ENCODE measurements around the gene PHLDB3. TPM values are rescaled to one million over a fixed set of nuclear protein-coding genes. Genes with fewer than 3 reads are reported as not detected.

The PHLDB3 gene
- total and polyA plus RNA-seq, 10 donors, result 8.0 to 23.0 (median 16.1) TPM

- intact Hi-C loops (cut with DNase I; ENCODE audit: low total_unique reads), result no loop called here
- H3K4me3 ChIP-seq, result no peak overlapping the region
- H3K36me3 ChIP-seq, result peaks cover 3 to 90% (median 67%) of the 10 kb centered on the region in 6 donors
- 92 to 98% (median 96%) methylated on average over 3 of the region's 3 CpGs for WGBS, 5 donors
- peaks cover 0 to 17% (median 14%) of the 10 kb centered on the region in 8 donors for H3K9me3 ChIP-seq
- no peak overlapping the region for H3K27ac ChIP-seq
- no peak for DNase-seq
- TF ChIP-seq POLR2A (IDR thresholded peaks at IDR 0.05) (no peak), POLR2AphosphoS5 (IDR thresholded peaks at IDR 0.05) (no peak), CTCF (IDR thresholded peaks at IDR 0.05 in 8 of 11, conservative IDR thresholded peaks at IDR 0.05 in 3 of 11) (no peak)
- peaks cover 0 to 4% (median 2%) of the 10 kb centered on the region in 6 donors for H3K4me1 ChIP-seq
- H3K27me3 ChIP-seq (replicated peaks in 1 of 7), result no peaks in the 10 kb centered on the region
Measured at GRCh38 chr19:43540381-43540780, 35.8 kb upstream of the PHLDB3 start.

GRCh38 chr19:43538922-43539321 is 34.4 kb upstream of the PHLDB3 start:
- intact Hi-C loops (cut with DNase I; ENCODE audit: low total_unique reads), result loop anchor here (10.0 kb wide), 1 partner anchor 46 kb away; no protein-coding TSS in a partner anchor
- TF ChIP-seq POLR2A (IDR thresholded peaks at IDR 0.05) (no peak), POLR2AphosphoS5 (IDR thresholded peaks at IDR 0.05) (no peak), CTCF (IDR thresholded peaks at IDR 0.05 in 8 of 11, conservative IDR thresholded peaks at IDR 0.05 in 3 of 11) (no peak)

GRCh38 chr19:43534816-43535761 is 30.5 kb upstream of the PHLDB3 start:
- Histone ChIP-seq H3K9me3 (peaks cover 0 to 17% (median 14%) of the 10 kb centered on the region in 8 donors), H3K36me3 (peaks cover 0 to 37% (median 22%) of the 10 kb centered on the region in 6 donors), H3K4me3 (peak overlapping the region in 1 of 8 donors; percentile 90), H3K4me1 (peaks cover 7 to 49% (median 30%) of the 10 kb centered on the region in 6 donors), H3K27ac (peak overlapping the region in 7 of 8 donors; percentile 13 to 95 (median 90)), H3K27me3 (replicated peaks in 1 of 7) (no peaks in the 10 kb centered on the region)
- intact Hi-C loops (cut with DNase I; ENCODE audit: low total_unique reads), result loop anchor here (10.0 kb wide), 1 partner anchor 50 kb away; no protein-coding TSS in a partner anchor
- peak; percentile 87 for DNase-seq
- no peak for TF ChIP-seq POLR2A (IDR thresholded peaks at IDR 0.05)
- peak in 10 of 11 experiments; percentile 15 to 65 (median 52) for TF ChIP-seq CTCF (IDR thresholded peaks at IDR 0.05 in 8 of 11, conservative IDR thresholded peaks at IDR 0.05 in 3 of 11)
- TF ChIP-seq POLR2AphosphoS5 (IDR thresholded peaks at IDR 0.05), result peak; percentile 48 to 67 (median 54)
- 67 to 78% (median 77%) methylated on average over 54 to 62 of the region's 62 CpGs for WGBS, 5 donors

More at GRCh38 chr19:43538922-43539321, 34.4 kb upstream of the PHLDB3 start:
- Histone ChIP-seq H3K27ac (no peak overlapping the region), H3K4me3 (no peak overlapping the region), H3K9me3 (peaks cover 0 to 17% (median 14%) of the 10 kb centered on the region in 8 donors), H3K4me1 (peaks cover 0 to 18% (median 12%) of the 10 kb centered on the region in 6 donors), H3K27me3 (replicated peaks in 1 of 7) (no peaks in the 10 kb centered on the region), H3K36me3 (peaks cover 0 to 75% (median 56%) of the 10 kb centered on the region in 6 donors)
- no peak for DNase-seq
